ENCODE results near the gene ECHS1. TPM values are rescaled to one million over a fixed set of nuclear protein-coding genes. Genes with fewer than 3 reads are reported as not detected.

The ECHS1 gene
- total RNA-seq, 2 experiments from 2014 or later = 34.0 to 50.2 TPM

DNA sequence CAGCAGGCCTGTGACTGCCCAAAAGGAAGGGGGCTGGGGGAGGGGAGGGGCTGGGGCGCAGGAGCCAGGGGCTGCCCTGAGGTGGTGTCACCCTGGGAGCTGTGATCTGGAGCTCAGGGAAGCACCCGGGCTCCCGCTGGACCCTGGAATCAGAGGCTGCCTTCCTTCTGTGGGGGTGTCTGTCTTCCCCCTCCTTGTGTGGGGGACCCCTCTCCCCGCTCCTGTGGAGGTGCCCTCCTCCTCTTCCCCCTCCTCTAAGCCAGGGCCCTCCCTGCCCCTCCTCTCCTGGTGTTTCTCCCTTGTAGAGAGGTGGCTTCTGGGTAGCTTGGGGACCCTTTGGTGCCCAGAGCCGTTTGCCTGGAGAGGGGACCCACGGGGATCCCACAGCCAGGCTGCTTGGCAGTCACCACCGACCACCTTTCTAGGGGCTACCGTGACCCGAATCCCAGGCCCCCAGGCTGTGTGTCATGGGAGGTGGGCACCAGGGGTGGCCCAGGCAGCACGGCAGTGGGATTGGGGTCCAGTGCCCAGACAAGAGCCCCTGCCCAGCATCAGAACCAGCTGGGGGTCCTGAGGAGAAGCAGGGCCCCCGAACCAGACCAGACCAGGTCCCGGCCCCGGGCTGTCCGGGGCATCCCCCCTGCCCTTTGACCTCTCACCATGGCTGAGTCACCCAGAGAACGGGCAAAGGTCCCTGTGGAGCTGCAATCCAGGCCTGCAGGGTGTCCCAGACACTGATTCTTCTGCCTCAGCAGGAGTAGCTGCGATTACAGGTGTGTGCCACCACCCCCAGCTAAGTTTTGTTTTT, 25.2 kb downstream of the ECHS1 start:
- Mint-ChIP-seq H3K4me1 (peaks cover 6% of the 10 kb centered on the region), H3K4me3 (no peak overlapping the region), H3K9me3 (ENCODE audit: low read depth) (no peaks in the 10 kb centered on the region), H3K36me3 (no peaks in the 10 kb centered on the region), H3K27ac (no peak overlapping the region), H3K27me3 (peaks cover 23% of the 10 kb centered on the region)
- no peak for DNase-seq
- no peak for ATAC-seq
- CTCF ChIA-PET = interaction anchor here (0.8 to 2.1 kb wide), 3 partner anchors 10 to 19 kb away, joined by 3 to 9 read pairs (median 4); partner anchors contain the start of gene FUOM

DNA sequence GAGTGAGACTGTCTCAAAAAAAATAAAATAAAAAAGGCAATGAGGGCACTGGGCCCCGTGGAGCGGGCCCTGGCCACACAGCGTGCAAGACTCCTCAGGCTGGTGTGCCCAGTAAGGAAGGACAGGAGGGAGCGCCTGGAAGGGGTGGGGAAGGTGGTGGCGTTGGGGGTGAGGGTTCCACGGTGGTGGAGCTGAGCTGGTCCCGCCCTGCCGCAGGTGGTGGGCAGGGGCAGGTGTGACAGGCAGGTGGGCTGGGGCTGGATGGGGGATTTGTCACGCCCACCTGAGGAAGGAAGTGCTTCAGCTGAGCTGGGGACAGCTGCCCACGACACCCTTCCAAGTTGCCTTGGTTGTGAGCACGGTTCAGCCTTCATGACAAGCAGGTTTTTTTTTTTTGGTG, 26.7 kb downstream of the ECHS1 start:
- Mint-ChIP-seq H3K9me3 (ENCODE audit: low read depth) (no peaks in the 10 kb centered on the region), H3K4me1 (peaks cover 6% of the 10 kb centered on the region), H3K27me3 (peaks cover 31% of the 10 kb centered on the region), H3K36me3 (no peaks in the 10 kb centered on the region), H3K4me3 (no peak overlapping the region), H3K27ac (no peak overlapping the region)
- CTCF ChIA-PET = interaction anchor here (2.1 kb wide), 1 partner anchor 17 kb away, joined by 9 read pairs; no protein-coding TSS in a partner anchor
- DNase-seq (no peak), ATAC-seq (no peak)

DNA sequence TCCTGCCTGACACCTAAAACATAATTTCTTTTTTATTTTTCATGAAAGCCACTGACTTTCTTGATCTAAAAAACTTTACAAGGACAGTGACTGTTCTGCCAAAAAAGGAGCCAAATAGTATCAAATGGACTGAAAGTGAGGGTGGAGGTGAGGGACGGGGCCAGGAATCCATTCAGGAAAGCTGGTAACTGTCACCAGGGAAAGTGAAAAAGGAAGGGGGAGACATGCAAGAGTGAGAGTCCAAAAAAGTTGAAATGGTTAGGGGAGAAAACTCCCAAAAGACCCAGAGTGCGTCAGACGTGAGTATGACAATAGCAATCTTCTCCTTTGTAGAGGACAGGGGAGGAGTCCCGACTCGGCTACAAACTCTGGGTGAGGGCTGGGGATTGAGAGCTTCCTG, 28.9 kb downstream of the ECHS1 start:
- DNase-seq (no peak), ATAC-seq (no peak)
- H3K36me3 Mint-ChIP-seq = no peaks in the 10 kb centered on the region
- peaks cover 6% of the 10 kb centered on the region for H3K4me1 Mint-ChIP-seq
- H3K4me3 Mint-ChIP-seq = no peak overlapping the region
- H3K27me3 Mint-ChIP-seq = peaks cover 32% of the 10 kb centered on the region
- no peak overlapping the region for H3K27ac Mint-ChIP-seq
- CTCF ChIA-PET = interaction anchor here (1.9 kb wide), 1 partner anchor 14 kb away, joined by 8 read pairs; no protein-coding TSS in a partner anchor
- H3K9me3 Mint-ChIP-seq (ENCODE audit: low read depth) = no peaks in the 10 kb centered on the region

DNA sequence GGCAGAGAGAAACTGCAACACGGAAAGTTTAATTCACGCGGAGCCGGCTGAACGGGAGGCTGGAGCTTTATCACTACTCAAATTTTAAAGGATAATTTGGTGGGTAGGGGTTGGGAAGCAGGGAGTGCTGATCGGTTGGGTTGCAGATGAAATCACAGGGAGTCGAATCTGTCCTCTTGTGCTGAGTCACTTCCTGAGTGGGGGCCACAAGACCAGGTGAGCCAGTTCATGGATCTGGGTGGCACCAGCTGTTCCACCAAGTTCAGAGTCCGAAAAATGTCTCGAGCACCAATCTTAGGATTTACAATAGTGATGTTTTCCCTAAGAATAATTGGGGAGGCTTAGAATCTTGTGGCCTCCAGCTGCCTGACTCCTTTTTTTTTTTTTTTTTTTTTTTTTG, 29.6 kb downstream of the ECHS1 start:
- Mint-ChIP-seq H3K27me3 (peaks cover 32% of the 10 kb centered on the region), H3K36me3 (no peaks in the 10 kb centered on the region), H3K27ac (no peak overlapping the region), H3K4me3 (no peak overlapping the region), H3K9me3 (ENCODE audit: low read depth) (no peaks in the 10 kb centered on the region), H3K4me1 (peaks cover 4% of the 10 kb centered on the region)
- CTCF ChIA-PET = interaction anchor here (1.9 kb wide), 1 partner anchor 14 kb away, joined by 8 read pairs; no protein-coding TSS in a partner anchor
- no peak for ATAC-seq
- DNase-seq = no peak

DNA sequence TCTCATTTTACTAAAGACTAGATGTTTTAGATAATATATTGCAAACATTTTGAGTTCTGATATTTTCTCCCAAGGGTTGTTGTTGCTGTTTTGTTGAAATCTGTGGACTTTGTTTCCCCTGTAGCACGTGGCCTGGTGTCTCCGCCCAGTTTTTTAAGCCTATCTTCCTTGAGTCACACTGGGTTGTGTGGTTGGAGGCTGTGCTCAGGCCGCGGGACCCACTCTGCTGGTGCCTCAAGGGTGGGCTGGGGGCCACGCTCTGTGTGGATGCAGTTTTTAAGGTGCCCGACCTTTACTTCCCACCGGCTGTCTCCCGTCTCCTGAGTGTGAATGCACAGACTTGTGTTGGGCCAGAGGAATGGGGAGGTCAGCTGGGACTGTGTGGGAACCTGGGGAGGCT, 30.2 kb downstream of the ECHS1 start:
- CTCF ChIA-PET = interaction anchor here (1.9 kb wide), 1 partner anchor 13 kb away, joined by 8 read pairs; no protein-coding TSS in a partner anchor
- H3K27ac Mint-ChIP-seq = no peak overlapping the region
- peaks cover 4% of the 10 kb centered on the region for H3K4me1 Mint-ChIP-seq
- H3K4me3 Mint-ChIP-seq = no peak overlapping the region
- no peaks in the 10 kb centered on the region for H3K36me3 Mint-ChIP-seq
- peaks cover 32% of the 10 kb centered on the region for H3K27me3 Mint-ChIP-seq
- DNase-seq (no peak), ATAC-seq (no peak)
- no peaks in the 10 kb centered on the region for H3K9me3 Mint-ChIP-seq (ENCODE audit: low read depth)

DNA sequence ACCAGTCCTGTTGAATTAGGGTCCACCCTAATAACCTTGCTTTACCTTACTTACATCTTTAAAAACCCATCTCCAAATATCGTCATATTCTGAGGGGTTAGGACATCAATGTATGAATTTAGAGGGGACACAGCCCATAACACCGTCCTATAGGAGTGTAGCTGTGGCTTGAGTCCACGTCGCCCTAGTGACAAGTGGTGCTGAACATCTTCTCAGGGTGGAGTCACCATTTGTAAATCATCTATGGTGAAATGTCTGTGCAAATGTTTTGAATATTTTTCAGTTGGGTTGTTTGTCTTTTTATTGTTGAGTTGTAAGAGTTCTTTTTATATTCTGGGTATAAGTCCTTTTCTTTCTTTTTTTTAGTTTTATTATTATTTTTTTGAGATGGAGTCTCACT, 31.2 kb downstream of the ECHS1 start:
- no peak overlapping the region for H3K4me3 Mint-ChIP-seq
- peaks cover 32% of the 10 kb centered on the region for H3K27me3 Mint-ChIP-seq
- CTCF ChIA-PET = no interaction called here
- ATAC-seq (no peak), DNase-seq (no peak)
- no peaks in the 10 kb centered on the region for H3K9me3 Mint-ChIP-seq (ENCODE audit: low read depth)
- H3K27ac Mint-ChIP-seq = no peak overlapping the region
- H3K36me3 Mint-ChIP-seq = no peaks in the 10 kb centered on the region
- H3K4me1 Mint-ChIP-seq = peaks cover 4% of the 10 kb centered on the region

DNA sequence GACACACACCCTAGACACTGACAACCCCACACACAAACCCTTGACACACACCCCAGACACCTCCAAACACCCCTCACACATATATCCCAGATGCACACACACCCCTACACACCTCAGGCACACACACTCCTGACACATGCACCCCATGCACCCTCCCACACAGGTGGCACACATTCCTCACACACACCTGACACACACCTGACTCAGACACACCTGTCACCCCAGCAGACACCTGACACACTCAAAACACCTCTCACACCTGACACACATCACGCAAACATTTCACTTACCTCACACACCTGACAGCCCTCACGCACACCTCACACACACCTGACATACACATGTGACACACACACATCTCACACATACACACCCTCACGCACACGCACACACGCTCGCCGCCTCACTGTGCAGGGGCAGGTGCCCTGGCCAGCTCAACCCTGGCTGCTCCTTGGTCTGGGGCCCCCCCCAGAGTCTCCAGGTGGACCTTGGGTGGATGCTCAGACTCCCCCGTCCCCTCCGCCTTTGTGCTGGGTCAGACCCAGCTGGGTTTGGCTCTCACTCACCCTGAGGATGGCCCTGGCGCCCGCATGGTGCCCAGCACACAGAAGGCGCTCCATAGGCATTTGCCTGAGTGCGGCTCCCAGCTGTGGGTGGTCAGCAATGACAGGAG, 33.3 kb downstream of the ECHS1 start:
- Mint-ChIP-seq H3K27me3 (peaks cover 32% of the 10 kb centered on the region), H3K4me1 (peaks cover 9% of the 10 kb centered on the region)
- CTCF ChIA-PET = no interaction called here

DNA sequence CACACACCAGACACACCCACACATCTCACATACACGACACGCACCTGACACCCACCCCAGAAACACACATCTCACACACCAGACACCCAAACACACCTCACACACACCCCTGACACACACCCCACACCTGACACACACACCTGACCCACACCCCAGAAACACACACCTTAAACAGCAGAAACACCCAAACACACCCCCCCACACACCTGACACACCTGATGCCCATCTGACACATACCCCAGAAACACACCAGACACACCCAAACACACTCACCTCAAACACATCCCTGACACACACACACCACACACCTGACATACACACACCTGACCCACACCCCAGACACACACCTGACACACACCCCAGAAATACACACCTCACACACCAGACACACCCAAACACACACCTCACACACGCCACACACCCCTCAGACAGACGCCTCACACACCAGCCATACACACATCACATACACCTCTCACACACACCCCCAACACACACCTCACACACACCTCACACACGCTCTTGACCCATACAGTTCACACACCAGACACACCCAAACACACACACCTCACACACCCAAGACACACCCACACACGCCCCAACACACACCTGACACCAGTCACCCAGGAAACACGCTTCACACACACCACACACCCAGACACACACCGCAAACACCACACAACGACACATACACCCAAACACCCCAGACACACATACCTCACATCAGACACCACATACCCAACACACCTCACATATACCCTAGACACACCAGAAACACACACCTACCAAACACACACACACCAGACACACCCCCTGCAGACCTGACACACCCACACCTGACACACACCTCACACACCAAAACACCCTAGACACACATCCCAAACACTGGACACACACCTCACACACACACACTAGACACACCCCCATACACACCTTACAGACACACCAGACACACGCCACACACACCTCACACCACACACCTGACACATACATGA, 34.8 kb downstream of the ECHS1 start:
- CTCF ChIA-PET = no interaction called here
- Mint-ChIP-seq H3K27me3 (peaks cover 30% of the 10 kb centered on the region), H3K4me3 (no peak overlapping the region), H3K4me1 (peaks cover 8% of the 10 kb centered on the region), H3K36me3 (no peaks in the 10 kb centered on the region), H3K9me3 (ENCODE audit: low read depth) (no peaks in the 10 kb centered on the region), H3K27ac (no peak overlapping the region)
- DNase-seq (no peak), ATAC-seq (no peak)

More for the DNA sequence above, 33.3 kb downstream of the ECHS1 start:
- H3K4me3 Mint-ChIP-seq = no peak overlapping the region
- DNase-seq (no peak), ATAC-seq (no peak)
- H3K9me3 Mint-ChIP-seq (ENCODE audit: low read depth) = no peaks in the 10 kb centered on the region
- H3K36me3 Mint-ChIP-seq = no peaks in the 10 kb centered on the region
- H3K27ac Mint-ChIP-seq = no peak overlapping the region

DNA sequence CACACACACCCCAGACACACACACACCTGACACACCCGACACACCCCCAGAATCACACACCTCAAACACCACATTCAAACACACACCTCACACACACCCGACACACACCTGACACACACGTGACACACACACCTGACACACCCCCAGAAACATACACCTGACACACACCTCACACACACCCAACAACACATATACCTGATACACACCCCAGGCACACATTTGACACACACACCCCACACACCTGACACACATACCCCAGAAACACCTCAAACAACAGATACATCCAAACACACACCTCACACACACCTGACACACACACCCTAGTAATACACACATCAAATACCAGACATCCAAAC, 35.8 kb downstream of the ECHS1 start:
- ATAC-seq = no peak
- Mint-ChIP-seq H3K4me1 (peaks cover 7% of the 10 kb centered on the region), H3K4me3 (no peak overlapping the region), H3K36me3 (no peaks in the 10 kb centered on the region), H3K27me3 (peaks cover 33% of the 10 kb centered on the region), H3K9me3 (ENCODE audit: low read depth) (no peaks in the 10 kb centered on the region), H3K27ac (no peak overlapping the region)
- CTCF ChIA-PET = no interaction called here
- no peak for DNase-seq

DNA sequence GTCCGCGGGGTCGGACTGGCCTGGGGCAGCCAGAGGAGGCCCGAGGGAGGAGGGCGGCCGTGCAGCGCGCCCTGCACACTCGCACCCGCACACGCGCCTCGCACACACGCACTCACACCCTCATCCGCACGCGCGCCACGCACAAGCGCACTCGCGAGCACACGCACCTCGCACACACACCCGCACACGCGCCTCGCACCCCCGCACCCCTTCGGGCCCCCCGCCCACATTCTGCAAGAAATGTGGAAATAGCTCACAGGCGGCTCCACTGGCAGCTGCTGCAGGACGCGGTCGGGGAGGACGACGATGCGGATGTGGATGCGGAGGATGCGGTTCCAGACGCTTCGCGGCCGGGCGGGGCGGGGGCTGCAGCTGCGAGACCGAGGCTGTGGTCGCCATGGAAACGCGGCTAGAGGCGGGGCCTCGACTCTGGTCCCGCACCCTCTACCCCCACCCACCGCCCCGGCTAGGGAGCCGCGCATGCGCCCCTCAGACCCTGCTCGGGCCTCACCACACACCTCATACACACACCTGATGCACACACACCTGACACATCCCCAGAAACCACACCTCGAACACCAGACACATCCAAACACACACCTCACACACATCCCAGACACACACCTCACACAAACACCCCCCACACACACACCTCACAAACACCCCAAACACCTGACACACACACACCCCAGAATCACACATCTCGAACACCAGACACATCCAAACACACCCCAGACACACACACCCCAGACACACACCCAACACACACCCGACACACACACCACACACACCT, 36.4 kb downstream of the ECHS1 start, which contains the start of gene CALY:
Gene CALY (minus strand): TSS at position 320 of the 793 bp plus-strand sequence. CDS start 7,907 bp downstream, outside the sequence.
- ATAC-seq (peak; percentile 35), DNase-seq (peak; percentile 88)
- H3K36me3 Mint-ChIP-seq = no peaks in the 10 kb centered on the region
- H3K4me3 Mint-ChIP-seq = peak within 1 kb of the TSS; percentile 45
- CTCF ChIA-PET = interaction anchor here (0.9 to 1.0 kb wide), 2 partner anchors 15 to 29 kb away, joined by 3 to 4 read pairs; no protein-coding TSS in a partner anchor
- H3K27me3 Mint-ChIP-seq = peaks cover 35% of the 10 kb centered on the region
- H3K27ac Mint-ChIP-seq = peak within 1 kb of the TSS; percentile 34
- no peaks in the 10 kb centered on the region for H3K9me3 Mint-ChIP-seq (ENCODE audit: low read depth)
- peaks cover 7% of the 10 kb centered on the region for H3K4me1 Mint-ChIP-seq

DNA sequence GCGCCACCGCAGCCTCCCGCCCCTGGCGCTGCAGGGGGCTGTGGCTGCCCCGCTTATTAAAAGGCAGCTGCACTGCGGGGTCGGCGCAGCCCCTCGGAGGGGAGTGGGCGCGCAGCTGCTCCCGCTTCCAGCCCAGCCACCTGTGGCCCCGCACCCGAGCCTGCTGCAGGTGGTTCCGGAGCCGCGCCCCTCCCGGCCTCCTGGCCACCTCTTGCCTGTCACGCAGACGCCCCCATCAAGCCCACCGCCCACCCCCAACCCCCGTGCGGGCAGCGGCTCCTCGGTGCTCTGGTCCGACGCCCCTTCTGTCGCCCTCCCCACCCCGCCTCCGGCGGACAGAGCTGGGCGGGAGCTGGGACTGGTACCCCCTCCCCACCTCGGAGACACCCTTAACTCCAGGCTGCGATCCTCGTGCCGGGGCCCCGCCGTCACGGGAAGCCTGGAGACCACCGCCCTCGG, 37.0 kb downstream of the ECHS1 start:
- no peaks in the 10 kb centered on the region for H3K9me3 Mint-ChIP-seq (ENCODE audit: low read depth)
- no peak overlapping the region for H3K4me3 Mint-ChIP-seq
- CTCF ChIA-PET = interaction anchor here (0.9 to 1.0 kb wide), 2 partner anchors 16 to 28 kb away, joined by 3 to 4 read pairs; no protein-coding TSS in a partner anchor
- ATAC-seq (peak; percentile 6), DNase-seq (no peak)
- H3K4me1 Mint-ChIP-seq = peaks cover 7% of the 10 kb centered on the region
- H3K27ac Mint-ChIP-seq = no peak overlapping the region
- no peaks in the 10 kb centered on the region for H3K36me3 Mint-ChIP-seq
- peaks cover 36% of the 10 kb centered on the region for H3K27me3 Mint-ChIP-seq

Data from activated CD8-positive, alpha-beta memory T cell treated with anti-CD3 and anti-CD28 coated beads, Interleukin-2, amount 10 ng/mL, durations not matched to agents 7 days and 5 days (primary cell).